ENCODE data around the gene RPAP3.

Gene RPAP3

GRCh38 chr12:47722941-47723631 is 17.3 kb upstream of the RPAP3 start:
- TF ChIP-seq CTCF (IDR thresholded peaks at IDR 0.05; ENCODE audit: poor library complexity, severe bottlenecking) = no peak
- Histone ChIP-seq H3K9me3 (ENCODE audit: severe bottlenecking) (no peaks in the 10 kb centered on the region), H3K36me3 (ENCODE audit: low read depth) (no peaks in the 10 kb centered on the region), H3K4me1 (ENCODE audit: insufficient read depth, poor library complexity, severe bottlenecking) (peaks cover 4% of the 10 kb centered on the region), H3K27me3 (ENCODE audit: insufficient read depth, poor library complexity, severe bottlenecking) (no peaks in the 10 kb centered on the region), H3K27ac (ENCODE audit: poor library complexity, severe bottlenecking) (no peak overlapping the region), H3K4me3 (ENCODE audit: severe bottlenecking) (no peak overlapping the region)
- DNase-seq (ENCODE audit: low spot score) = no peak
- ATAC-seq (ENCODE audit: low read depth) = no peak

DNA sequence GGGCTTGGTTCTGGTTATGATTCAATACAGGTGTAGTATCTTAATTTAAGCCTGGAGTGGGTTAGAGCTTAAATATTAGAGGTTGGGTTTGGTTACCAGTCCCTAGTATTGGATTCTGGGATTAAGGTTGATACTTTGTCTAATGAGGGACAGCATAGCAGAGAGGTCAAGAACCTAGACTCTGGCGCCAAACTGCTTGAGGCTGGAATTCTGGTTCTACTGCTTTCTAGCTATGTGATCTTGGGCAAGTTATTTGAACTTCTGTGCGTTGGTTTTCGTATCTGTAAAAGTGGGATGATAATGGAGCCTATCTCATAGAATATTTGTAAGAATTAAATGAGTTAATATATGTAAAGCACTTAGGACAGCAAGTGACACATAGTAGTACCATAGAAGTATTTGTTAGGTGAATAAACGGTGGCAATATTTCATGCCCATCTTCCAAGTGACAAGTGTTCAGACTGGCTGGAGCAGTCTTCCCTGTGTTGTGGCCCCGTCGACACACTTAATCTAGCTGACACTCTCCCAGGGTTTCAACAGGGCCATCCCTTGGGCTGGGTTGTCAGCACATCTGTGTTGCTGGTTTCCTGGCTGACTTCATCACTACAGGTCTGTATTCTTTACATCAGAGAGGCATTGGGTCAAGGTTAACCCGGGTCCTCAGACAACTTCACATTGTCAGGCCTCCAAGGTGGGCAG is 16.5 kb upstream of the RPAP3 start:
- Histone ChIP-seq H3K4me1 (ENCODE audit: insufficient read depth, poor library complexity, severe bottlenecking) (peaks cover 4% of the 10 kb centered on the region), H3K27ac (ENCODE audit: poor library complexity, severe bottlenecking) (no peak overlapping the region), H3K36me3 (ENCODE audit: low read depth) (no peaks in the 10 kb centered on the region)

GRCh38 chr12:47721431-47721973 is 15.7 kb upstream of the RPAP3 start:
- Histone ChIP-seq H3K27ac (ENCODE audit: poor library complexity, severe bottlenecking) (no peak overlapping the region), H3K4me1 (ENCODE audit: insufficient read depth, poor library complexity, severe bottlenecking) (peaks cover 4% of the 10 kb centered on the region), H3K27me3 (ENCODE audit: insufficient read depth, poor library complexity, severe bottlenecking) (no peaks in the 10 kb centered on the region), H3K9me3 (ENCODE audit: severe bottlenecking) (no peaks in the 10 kb centered on the region), H3K36me3 (ENCODE audit: low read depth) (no peaks in the 10 kb centered on the region), H3K4me3 (ENCODE audit: severe bottlenecking) (no peak overlapping the region)
- no peak for TF ChIP-seq CTCF (IDR thresholded peaks at IDR 0.05; ENCODE audit: poor library complexity, severe bottlenecking)
- DNase-seq (ENCODE audit: low spot score) = no peak
- ATAC-seq (ENCODE audit: low read depth) = no peak

More for the DNA sequence above, 16.5 kb upstream of the RPAP3 start:
- TF ChIP-seq CTCF (IDR thresholded peaks at IDR 0.05; ENCODE audit: poor library complexity, severe bottlenecking) = no peak
- ATAC-seq (ENCODE audit: low read depth) (no peak), DNase-seq (ENCODE audit: low spot score) (no peak)
- Histone ChIP-seq H3K9me3 (ENCODE audit: severe bottlenecking) (no peaks in the 10 kb centered on the region), H3K27me3 (ENCODE audit: insufficient read depth, poor library complexity, severe bottlenecking) (no peaks in the 10 kb centered on the region), H3K4me3 (ENCODE audit: severe bottlenecking) (no peak overlapping the region)

GRCh38 chr12:47718531-47718930 is 12.7 kb upstream of the RPAP3 start:
- Histone ChIP-seq H3K4me3 (ENCODE audit: severe bottlenecking) (no peak overlapping the region), H3K36me3 (ENCODE audit: low read depth) (no peaks in the 10 kb centered on the region), H3K27me3 (ENCODE audit: insufficient read depth, poor library complexity, severe bottlenecking) (no peaks in the 10 kb centered on the region), H3K27ac (ENCODE audit: poor library complexity, severe bottlenecking) (no peak overlapping the region), H3K9me3 (ENCODE audit: severe bottlenecking) (no peaks in the 10 kb centered on the region), H3K4me1 (ENCODE audit: insufficient read depth, poor library complexity, severe bottlenecking) (peaks cover 5% of the 10 kb centered on the region)
- DNase-seq (ENCODE audit: low spot score) (no peak), ATAC-seq (ENCODE audit: low read depth) (no peak)
- TF ChIP-seq CTCF (IDR thresholded peaks at IDR 0.05; ENCODE audit: poor library complexity, severe bottlenecking) = no peak

Measured in RWPE2 (cell line).